ENCODE data around the gene TDP1.

DNA sequence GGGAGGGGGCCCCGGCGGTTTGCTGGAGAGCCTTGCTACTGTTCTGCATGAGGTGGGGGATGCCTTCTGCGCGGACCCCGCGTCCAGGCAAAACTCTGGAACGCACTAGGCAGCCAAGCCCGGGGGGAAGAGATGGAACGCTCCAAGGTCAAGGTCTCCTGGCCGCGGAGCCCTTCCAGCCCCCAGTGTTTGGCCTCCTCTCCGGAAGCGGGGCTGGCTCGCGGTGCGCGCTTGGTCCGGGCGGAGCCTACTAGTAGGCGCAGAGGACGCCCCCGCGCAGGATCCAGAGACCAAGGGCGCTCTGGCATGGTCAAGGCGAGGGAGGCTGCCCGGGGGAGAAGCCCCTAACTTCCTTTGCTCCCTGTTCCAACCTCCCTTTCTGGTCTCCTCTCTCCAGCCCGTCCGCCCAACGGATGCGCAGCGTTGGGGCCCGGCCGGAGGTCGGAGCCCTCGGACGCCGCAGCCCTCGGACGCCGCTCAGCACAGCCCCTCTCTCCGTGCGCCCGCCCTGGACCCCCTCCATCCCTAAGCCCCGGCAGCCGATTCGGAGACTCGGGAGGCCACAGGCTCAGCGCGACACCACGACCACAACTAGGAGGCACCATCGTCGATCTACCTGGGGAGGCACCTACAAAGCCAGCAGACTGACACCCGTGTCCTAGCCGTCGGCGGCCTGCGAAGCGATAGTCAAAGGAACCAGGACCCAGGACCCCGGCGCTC, 105.4 kb downstream of the TDP1 start:
- TF ChIP-seq, protein P1, sequence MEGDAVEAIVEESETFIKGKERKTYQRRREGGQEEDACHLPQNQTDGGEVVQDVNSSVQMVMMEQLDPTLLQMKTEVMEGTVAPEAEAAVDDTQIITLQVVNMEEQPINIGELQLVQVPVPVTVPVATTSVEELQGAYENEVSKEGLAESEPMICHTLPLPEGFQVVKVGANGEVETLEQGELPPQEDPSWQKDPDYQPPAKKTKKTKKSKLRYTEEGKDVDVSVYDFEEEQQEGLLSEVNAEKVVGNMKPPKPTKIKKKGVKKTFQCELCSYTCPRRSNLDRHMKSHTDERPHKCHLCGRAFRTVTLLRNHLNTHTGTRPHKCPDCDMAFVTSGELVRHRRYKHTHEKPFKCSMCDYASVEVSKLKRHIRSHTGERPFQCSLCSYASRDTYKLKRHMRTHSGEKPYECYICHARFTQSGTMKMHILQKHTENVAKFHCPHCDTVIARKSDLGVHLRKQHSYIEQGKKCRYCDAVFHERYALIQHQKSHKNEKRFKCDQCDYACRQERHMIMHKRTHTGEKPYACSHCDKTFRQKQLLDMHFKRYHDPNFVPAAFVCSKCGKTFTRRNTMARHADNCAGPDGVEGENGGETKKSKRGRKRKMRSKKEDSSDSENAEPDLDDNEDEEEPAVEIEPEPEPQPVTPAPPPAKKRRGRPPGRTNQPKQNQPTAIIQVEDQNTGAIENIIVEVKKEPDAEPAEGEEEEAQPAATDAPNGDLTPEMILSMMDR (IDR thresholded peaks at IDR 0.05): no peak
- no peak for TF ChIP-seq POLR2A (IDR thresholded peaks at IDR 0.05; ENCODE audit: low read depth)

Measured in esophagus muscularis mucosa (tissue), 3 donors.